ENCODE data around the gene TEDC2. TPM values are rescaled to one million over a fixed set of nuclear protein-coding genes. Genes with fewer than 3 reads are reported as not detected.

The TEDC2 gene
- total and polyA plus RNA-seq, 9 of the 15 experiments (the other 6 are each of a cell fraction or from before 2014, with no cell fraction given) = 0.75 to 57.0 (median 17.6) TPM

GRCh38 chr16:2513405-2514332 lies 53.8 kb downstream of the TEDC2 start, which contains the start of gene ATP6V0C (continued):
- TF ChIP-seq BCLAF1 (IDR thresholded peaks at IDR 0.05; ENCODE audit: borderline replicate concordance in 1 of 2, control insufficient read depth in 1 of 2, low read depth in 2 of 2, low read length in 1 of 2) (0 out of 4 replicates have a peak, but pooled peaks of 1 of the 2 experiments have one; percentile 35), ZNF347 (CRISPR knock-in tag; IDR thresholded peaks at IDR 0.05; ENCODE audit: low read depth) (no peak), PCBP2 (IDR thresholded peaks at IDR 0.05; ENCODE audit: low read depth, low read length, poor library complexity, severe bottlenecking) (no peak), CBX3 (IDR thresholded peaks at IDR 0.05; ENCODE audit: borderline replicate concordance in 1 of 2, low read length in 2 of 2) (no peak), PPARD (CRISPR knock-in tag; IDR thresholded peaks at IDR 0.05) (no peak), PBX2 (CRISPR knock-in tag; IDR thresholded peaks at IDR 0.05; ENCODE audit: low read depth) (no peak), PBX2 (tag; conservative IDR thresholded peaks at IDR 0.05; ENCODE audit: low read depth) (no peak), SPI1 (IDR thresholded peaks at IDR 0.05; ENCODE audit: borderline replicate concordance, low read depth, low read length) (no peak), TCF3 (CRISPR knock-in tag; IDR thresholded peaks at IDR 0.05) (no peak), ZNF445 (CRISPR knock-in tag; IDR thresholded peaks at IDR 0.05; ENCODE audit: low read depth) (no peak), SIX5 (IDR thresholded peaks at IDR 0.05; ENCODE audit: borderline replicate concordance in 1 of 2, insufficient read depth in 1 of 2, low read depth in 1 of 2, low read length in 2 of 2) (peak in 1 of 2 experiments; percentile 40; a peak in 1 of 4 replicates), TFAP4 (CRISPR knock-in tag; IDR thresholded peaks at IDR 0.05; ENCODE audit: borderline replicate concordance) (no peak; the same call in 1 of the 2 replicates), COPS2 (conservative IDR thresholded peaks at IDR 0.05) (no peak), MTF1 (CRISPR knock-in tag; IDR thresholded peaks at IDR 0.05; ENCODE audit: borderline replicate concordance) (no peak), ZNF24 (IDR thresholded peaks at IDR 0.05) (0 out of 2 replicates have a peak, but pooled peaks have one; percentile 12), USF2 (CRISPR knock-in tag; IDR thresholded peaks at IDR 0.05) (peak; percentile 95)

All from K562 (cell line).